ENCODE measurements around the gene KCNE5. TPM values are rescaled to one million over a fixed set of nuclear protein-coding genes. Genes with fewer than 3 reads are reported as not detected.

Gene KCNE5
- polyA plus RNA-seq, 3 donors, result 0.12 to 0.39 (median 0.15) TPM

- Mint-ChIP-seq H3K4me1 (no peaks in the 10 kb centered on the region), H3K27ac (no peak overlapping the region), H3K9me3 (no peaks in the 10 kb centered on the region), H3K36me3 (no peaks in the 10 kb centered on the region), H3K27me3 (ENCODE audit: low read depth in 3 of 3) (peaks cover 0 to 8% (median 2%) of the 10 kb centered on the region in 3 donors), H3K4me3 (no peak overlapping the region)
- intact Hi-C loops (cut with micrococcal nuclease), result no loop called here
- Histone ChIP-seq H3K4me1 (ENCODE audit: control insufficient read depth in 1 of 2, insufficient read depth in 2 of 2, low read length in 2 of 2) (no peaks in the 10 kb centered on the region), H3K4me3 (replicated peaks in 1 of 3; ENCODE audit: low read depth in 2 of 3, low read length in 3 of 3) (no peak overlapping the region), H4K20me1 (ENCODE audit: insufficient read depth, low read length) (no peaks in the 10 kb centered on the region), H3K27me3 (ENCODE audit: control insufficient read depth in 2 of 2, insufficient read depth in 2 of 2, low read length in 2 of 2) (no peaks in the 10 kb centered on the region), H3K36me3 (replicated peaks in 1 of 2; ENCODE audit: control insufficient read depth in 1 of 2, insufficient read depth in 2 of 2, low read length in 2 of 2) (no peaks in the 10 kb centered on the region), H3K4me2 (replicated peaks; ENCODE audit: extremely low read depth, low read length, poor library complexity, severe bottlenecking) (no peak overlapping the region), H3K79me2 (ENCODE audit: insufficient read depth, low read length) (no peaks in the 10 kb centered on the region), H3K9ac (ENCODE audit: insufficient read depth, low read length, poor library complexity, severe bottlenecking) (no peak overlapping the region), H3K9me3 (replicated peaks in 1 of 2; ENCODE audit: control insufficient read depth in 1 of 2, insufficient read depth in 1 of 2, low read length in 2 of 2) (no peaks in the 10 kb centered on the region), H2AFZ (ENCODE audit: insufficient read depth, low read depth, low read length, poor library complexity, severe bottlenecking) (no peak overlapping the region), H3K27ac (ENCODE audit: low read depth in 1 of 2, low read length in 2 of 2) (no peak overlapping the region)
- DNase-seq, result no peak
- 93% methylated on average over 3 of the region's 7 CpGs for WGBS (ENCODE audit: insufficient coverage)
- TF ChIP-seq CTCF (IDR thresholded peaks at IDR 0.05), result no peak
Observed at GRCh38 chrX:109585488-109585887, 39.5 kb downstream of the KCNE5 start.

- Histone ChIP-seq H3K4me2 (replicated peaks; ENCODE audit: extremely low read depth, low read length, poor library complexity, severe bottlenecking) (no peak overlapping the region), H3K27ac (ENCODE audit: low read depth in 1 of 2, low read length in 2 of 2) (no peak overlapping the region), H4K20me1 (ENCODE audit: insufficient read depth, low read length) (no peaks in the 10 kb centered on the region), H3K4me1 (ENCODE audit: control insufficient read depth in 1 of 2, insufficient read depth in 2 of 2, low read length in 2 of 2) (no peaks in the 10 kb centered on the region), H3K4me3 (replicated peaks in 1 of 3; ENCODE audit: low read depth in 2 of 3, low read length in 3 of 3) (no peak overlapping the region), H3K79me2 (ENCODE audit: insufficient read depth, low read length) (no peaks in the 10 kb centered on the region), H3K9me3 (replicated peaks in 1 of 2; ENCODE audit: control insufficient read depth in 1 of 2, insufficient read depth in 1 of 2, low read length in 2 of 2) (no peaks in the 10 kb centered on the region), H2AFZ (ENCODE audit: insufficient read depth, low read depth, low read length, poor library complexity, severe bottlenecking) (no peak overlapping the region), H3K36me3 (replicated peaks in 1 of 2; ENCODE audit: control insufficient read depth in 1 of 2, insufficient read depth in 2 of 2, low read length in 2 of 2) (no peaks in the 10 kb centered on the region), H3K9ac (ENCODE audit: insufficient read depth, low read length, poor library complexity, severe bottlenecking) (no peak overlapping the region), H3K27me3 (ENCODE audit: control insufficient read depth in 2 of 2, insufficient read depth in 2 of 2, low read length in 2 of 2) (no peaks in the 10 kb centered on the region)
- no peak for TF ChIP-seq CTCF (IDR thresholded peaks at IDR 0.05)
- DNase-seq, result no peak
- Mint-ChIP-seq H3K9me3 (peaks cover 1 to 8% (median 5%) of the 10 kb centered on the region in 7 donors), H3K36me3 (no peaks in the 10 kb centered on the region), H3K27me3 (ENCODE audit: low read depth in 3 of 3) (peaks cover 0 to 4% (median 0%) of the 10 kb centered on the region in 3 donors), H3K27ac (no peak overlapping the region), H3K4me3 (no peak overlapping the region), H3K4me1 (no peaks in the 10 kb centered on the region)
- no CpG with 5 or more reads among the region's 1 CpG for WGBS (ENCODE audit: insufficient coverage)
- intact Hi-C loops (cut with micrococcal nuclease), result no loop called here
Observed at GRCh38 chrX:109578916-109579315, 46.1 kb downstream of the KCNE5 start.

Measured in CD14-positive monocyte (primary cell).